HG03354 (cell line): ENCODE measurements around the gene BCAS1.

Experiments used
- ATAC-seq: cut with Tn5 transposase; IDR thresholded peaks from one replicate; pipeline ENCODE4 v1.9.1; 2021; ENCODE audit warnings: mild to moderate bottlenecking; ENCODE audit not compliant: unreplicated experiment, poor library complexity, severe bottlenecking

BCAS1 gene

GRCh38 chr20:53952528-53953096 is 117.8 kb downstream of the BCAS1 start:
- ATAC-seq: no peak

GRCh38 chr20:53950578-53950977 is 119.8 kb downstream of the BCAS1 start:
- no peak for ATAC-seq

- no peak for ATAC-seq
Observed at GRCh38 chr20:53950031-53950430, 120.4 kb downstream of the BCAS1 start.

GRCh38 chr20:53949319-53949839 is 121.0 kb downstream of the BCAS1 start:
- peak; percentile 89 for ATAC-seq

GRCh38 chr20:53948383-53949318 is 121.7 kb downstream of the BCAS1 start:
- ATAC-seq: peak; percentile 31

- no peak for ATAC-seq
Observed at GRCh38 chr20:53947501-53948195, 122.7 kb downstream of the BCAS1 start.

GRCh38 chr20:53946106-53946505 is 124.3 kb downstream of the BCAS1 start:
- ATAC-seq: no peak

GRCh38 chr20:53945478-53945877 is 124.9 kb downstream of the BCAS1 start:
- ATAC-seq: no peak

GRCh38 chr20:53944796-53945195 is 125.6 kb downstream of the BCAS1 start:
- no peak for ATAC-seq

- no peak for ATAC-seq
Observed at GRCh38 chr20:53943522-53944291, 126.7 kb downstream of the BCAS1 start.

GRCh38 chr20:53942973-53943372 is 127.4 kb downstream of the BCAS1 start:
- no peak for ATAC-seq

GRCh38 chr20:53942472-53942816 is 128.0 kb downstream of the BCAS1 start:
- no peak for ATAC-seq

- peak; percentile 53 for ATAC-seq
Observed at GRCh38 chr20:53941680-53942471, 128.5 kb downstream of the BCAS1 start.

- no peak for ATAC-seq
Observed at GRCh38 chr20:53940907-53941545, 129.4 kb downstream of the BCAS1 start.

- ATAC-seq: no peak
Observed at GRCh38 chr20:53940360-53940702, 130.1 kb downstream of the BCAS1 start.

- peak; percentile 79 for ATAC-seq
Observed at GRCh38 chr20:53939572-53940359, 130.6 kb downstream of the BCAS1 start.

- no peak for ATAC-seq
Observed at GRCh38 chr20:53939190-53939571, 131.2 kb downstream of the BCAS1 start.

GRCh38 chr20:53938739-53939138 is 131.7 kb downstream of the BCAS1 start:
- ATAC-seq: no peak
